Fibroblast of skin of back (primary cell): ENCODE measurements around the gene INSRR.

ENCODE experiments used
- DNase-seq: peaks from one replicate; pipeline ENCODE4 v3.0.0-alpha.2; 2013

INSRR gene

DNA sequence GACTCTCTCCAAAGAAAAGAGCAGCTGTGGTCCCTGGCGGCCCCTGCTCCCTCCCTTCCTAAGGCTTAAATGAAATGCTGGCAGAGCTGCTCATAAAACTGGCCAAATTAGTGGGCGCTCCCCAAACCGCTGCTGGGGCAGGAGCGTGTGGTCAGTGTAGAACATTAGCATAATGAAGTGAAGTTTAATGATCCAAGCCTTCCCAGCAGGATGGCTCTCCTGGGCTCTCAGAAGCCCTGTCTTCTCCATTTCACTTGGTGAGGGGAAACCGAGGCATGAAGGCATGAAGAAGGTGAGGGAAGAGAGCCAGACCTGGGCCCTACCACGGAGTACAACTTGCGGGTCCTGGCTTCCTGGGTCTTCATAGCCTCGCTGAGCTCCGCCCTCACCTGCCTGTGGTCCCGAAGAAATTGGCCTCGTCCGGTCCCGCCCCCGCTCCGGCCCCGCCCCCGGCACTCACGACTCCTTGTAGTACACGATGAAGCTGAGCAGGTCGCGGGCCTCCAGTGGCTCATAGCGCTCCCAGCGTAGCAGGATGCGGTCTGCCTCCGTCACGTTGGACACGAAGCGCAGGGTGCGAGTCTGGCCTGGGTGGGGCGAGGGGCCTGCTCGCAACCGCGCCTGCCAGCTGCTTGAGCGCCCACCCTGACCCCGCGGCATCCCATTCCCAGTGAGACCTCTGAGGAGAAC, 10.3 kb downstream of the INSRR start:
- DNase-seq: no peak

DNA sequence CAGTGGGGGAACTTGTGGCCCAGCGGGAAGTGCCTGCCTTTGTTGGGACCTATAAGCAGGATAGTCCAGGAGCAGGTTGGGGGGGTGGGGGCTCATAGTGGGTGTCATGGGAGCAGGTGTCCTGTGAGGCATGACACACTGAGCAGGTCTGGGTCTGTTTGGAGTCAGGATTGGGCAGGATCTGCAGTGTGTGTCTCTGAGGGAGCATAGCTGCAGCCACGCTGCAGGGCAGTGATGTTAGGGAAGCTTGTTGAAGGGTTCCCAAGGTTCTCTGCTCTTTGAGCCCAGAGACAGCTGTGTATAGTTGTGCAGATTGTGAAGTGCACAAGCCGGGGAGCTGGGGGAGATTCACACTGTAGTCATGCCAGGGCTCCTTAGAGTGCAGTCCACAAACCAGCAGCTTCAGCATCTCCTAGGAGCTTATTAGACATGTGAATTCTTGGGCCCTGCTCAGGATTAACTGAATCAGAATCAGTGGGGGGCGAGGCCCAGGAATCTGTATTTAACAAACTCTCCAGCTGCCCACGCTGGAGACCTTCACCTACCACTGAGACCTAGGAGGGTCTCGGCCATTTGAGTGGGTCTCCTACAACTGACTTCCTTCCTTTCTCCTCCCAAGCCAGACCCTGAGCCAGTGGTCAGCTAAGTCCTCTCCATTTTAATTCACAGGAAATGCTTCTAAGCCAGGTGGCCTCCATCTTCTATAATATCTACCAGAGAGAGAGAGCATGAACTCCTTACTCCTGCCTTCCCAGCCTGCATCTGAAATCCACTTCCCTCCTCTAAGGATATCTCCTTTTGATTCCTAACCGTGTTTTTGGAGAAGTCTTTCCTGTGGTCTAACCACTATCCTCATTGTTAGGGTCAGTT, 11.1 kb downstream of the INSRR start:
- no peak for DNase-seq

DNA sequence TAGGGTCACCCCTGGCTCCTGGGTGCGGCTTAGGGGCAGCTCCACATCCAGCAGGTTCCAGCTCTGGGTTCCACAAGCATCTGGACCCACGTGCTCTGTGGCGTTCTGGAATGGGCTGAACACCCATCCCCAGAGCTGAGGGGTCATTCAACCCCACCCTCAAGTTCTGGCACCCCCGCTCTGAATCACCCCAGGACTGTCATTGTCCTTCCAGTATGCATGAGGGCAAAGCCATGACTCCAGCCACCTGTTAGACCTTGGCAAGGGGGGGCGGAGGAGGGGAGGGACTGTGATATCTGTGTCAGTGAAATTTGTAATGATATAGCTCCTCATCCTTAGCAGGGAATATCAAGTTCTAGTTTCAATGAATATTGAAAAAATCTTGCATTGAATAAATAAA, 12.3 kb downstream of the INSRR start:
- DNase-seq: no peak

DNA sequence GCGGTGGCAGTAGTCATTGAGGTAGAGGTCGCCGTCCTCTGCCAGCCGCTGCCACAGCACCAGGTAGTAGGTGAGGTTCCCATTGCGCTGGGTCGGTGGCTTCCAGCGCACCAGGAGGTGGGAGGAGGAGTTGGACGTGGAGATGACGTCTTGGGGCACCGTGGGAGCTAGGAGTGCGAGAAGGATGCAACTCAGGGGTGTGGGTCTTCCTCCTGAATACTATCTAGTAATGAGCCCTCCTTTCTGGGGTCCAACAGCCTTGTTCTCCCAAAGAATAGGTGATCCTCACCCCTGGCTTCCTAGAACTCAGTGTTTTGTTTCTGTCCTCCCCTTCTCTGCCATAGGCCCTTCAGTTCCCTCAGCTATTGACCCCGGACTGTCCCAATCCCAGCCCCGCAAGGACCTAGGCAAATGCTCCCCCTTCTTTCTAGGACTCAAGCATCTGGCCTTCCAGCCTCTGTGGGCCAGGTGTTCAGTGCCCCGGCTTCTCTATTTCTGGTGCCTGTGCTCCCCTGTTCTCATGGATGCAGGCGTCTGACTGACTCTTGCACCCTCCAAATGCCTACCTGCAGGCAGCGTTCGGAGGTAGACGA, 12.9 kb downstream of the INSRR start:
- DNase-seq: no peak

DNA sequence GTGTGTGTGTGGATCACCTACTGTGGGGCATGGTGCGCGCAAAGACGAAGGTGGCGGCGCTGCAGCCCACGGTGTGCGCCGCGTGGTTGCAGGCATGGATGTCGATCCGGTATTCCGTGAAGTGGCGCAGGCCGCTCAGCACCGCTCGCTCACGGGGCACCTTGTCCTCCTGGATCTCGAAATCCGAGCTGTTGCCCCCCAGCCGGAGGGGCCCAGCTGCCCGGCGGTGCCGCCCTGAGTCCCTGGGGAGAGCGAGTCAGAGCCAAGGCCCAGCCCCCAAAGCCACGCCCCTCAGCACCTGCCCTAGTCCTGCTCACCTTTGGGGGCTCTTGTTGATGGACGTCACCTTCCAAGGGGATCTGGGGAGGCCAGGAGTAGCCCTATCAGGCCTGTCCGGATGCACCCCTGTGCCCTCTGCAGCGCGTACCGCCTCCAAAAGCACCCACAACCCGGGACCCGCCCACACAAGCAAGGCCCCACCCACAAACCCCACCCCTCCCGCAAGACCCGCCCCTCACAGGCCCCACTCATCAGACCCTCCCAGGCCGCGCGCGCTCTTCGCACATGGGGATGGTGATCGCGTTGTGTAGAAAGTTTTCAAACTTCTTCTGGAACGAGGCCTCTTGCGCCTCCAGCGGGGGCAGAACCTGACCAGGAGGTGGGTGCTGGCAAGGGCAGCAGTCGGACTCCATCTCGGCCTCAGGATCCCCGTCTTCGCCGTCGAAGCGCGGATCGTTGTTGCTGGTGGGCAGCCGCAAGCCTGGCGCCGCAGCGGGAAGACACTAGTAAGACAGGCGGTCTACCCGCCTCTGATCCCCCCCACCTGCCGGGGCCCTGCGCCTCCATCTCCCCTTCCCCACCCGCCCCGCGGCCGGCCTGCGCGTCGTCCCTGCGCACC, 13.6 kb downstream of the INSRR start:
- no peak for DNase-seq

DNA sequence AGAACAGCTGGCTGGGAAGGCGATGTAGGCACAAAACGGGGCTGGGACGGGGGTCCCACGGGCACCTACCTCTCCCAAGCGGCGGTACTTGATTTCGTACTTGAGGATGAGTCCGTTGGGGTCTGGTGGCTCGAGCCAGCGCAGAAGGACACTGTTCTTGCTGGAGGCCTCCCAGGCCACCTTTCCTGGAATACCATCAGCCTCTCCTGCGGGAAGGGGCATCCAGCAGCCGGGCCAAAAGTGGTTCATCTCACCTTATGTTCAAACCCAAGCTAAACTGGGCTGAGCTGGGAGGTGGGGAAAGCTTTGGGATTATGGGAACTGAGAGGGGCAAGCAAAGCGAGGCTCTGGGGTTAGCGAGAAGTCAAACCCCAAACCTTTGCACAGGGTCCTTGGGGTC, 14.3 kb downstream of the INSRR start:
- DNase-seq: no peak

DNA sequence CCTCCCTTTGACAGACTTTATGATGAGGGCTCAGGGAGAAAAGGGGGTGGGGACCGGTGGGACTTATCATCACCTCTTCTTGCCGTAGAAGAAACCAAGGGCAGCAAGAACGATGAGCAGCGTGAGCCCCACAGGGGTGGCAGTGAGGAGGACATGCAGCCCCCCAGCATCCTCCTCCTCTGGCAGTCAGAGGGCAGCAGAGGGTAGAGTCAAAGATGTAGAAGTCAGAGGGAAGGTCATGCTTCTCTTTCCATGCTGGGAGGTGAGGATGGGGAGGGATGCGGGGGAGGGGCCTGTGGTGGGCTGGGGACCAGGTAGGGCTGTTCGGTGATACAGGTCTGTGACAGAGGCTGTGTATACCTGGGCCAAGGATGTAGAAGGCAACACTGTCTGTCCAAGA, 14.8 kb downstream of the INSRR start:
- no peak for DNase-seq

DNA sequence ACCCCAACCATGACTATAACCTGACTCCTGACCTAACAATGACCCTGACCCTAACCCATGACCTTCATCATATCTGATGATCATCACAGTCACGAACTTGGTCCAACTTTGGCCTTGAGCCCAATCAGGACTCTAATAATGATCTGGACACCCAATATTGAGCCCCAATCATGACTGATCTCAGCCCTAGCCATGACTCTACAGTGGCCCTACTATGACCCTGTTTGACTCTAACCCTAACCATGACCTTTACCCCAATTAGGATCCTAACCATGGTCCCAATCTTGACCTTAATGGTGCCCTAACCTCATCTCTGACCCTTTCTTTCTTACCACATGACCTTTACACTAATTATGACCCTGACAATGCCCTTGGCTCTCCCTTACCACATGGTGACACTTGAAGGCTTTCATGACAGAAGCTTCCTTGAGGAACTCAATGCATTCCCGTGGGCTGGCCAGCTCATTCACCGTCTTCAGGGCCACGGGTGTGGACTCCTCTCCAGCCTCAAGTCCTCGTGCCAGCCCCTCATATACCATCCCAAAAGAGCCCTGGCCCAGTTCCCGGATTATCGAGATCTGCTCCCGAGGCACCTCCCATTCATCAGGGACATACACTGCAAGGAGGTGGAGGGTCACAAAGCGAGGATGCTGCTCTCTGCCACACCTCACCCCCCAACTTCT, 16.2 kb downstream of the INSRR start:
- DNase-seq: no peak

DNA sequence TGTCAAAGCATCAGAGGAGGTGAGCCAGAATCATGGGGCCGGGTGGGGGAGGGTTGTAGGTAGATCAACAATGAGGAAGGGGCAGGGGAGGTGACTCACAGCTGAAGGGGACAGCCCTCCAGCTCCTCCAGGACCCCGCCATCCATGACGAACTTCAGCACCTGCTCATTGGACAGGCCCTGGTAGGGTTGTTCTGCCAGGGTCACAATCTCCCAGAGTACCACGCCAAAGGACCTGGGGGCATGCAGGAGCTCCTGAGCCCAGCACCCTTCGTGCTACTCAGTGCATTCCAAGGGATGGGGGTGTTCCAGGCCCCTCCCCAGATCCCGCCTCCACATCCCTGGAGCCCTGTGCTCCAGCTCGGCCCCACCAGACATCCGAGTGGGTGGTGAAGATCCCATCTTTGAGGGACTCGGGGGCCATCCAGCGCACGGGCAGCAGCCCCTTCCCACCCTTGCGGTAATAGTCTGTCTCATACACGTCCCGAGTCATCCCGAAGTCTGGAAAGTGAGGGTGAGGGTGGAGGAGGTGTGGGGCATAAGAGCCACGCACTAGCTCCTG, 17.5 kb downstream of the INSRR start:
- DNase-seq: no peak

DNA sequence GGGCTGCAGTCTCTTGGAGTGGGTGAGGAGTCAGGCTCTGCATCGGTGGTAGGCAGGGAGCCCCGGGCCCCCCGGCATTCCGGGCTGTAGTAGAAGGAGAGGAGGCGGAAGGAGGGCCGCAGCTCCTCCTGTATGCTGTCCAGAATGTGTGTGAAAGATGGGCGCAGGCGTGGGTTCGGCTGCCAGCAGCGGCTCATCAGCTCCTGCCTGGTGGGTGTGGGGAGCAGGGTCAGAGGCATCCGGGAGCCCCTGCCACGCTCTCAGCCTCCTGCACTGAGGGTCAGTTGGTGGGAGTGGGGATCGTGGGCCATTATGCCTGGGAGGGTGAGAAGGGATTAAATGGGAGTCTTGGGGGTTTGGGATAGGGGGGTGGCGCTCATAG, 18.0 kb downstream of the INSRR start:
- DNase-seq: no peak

DNA sequence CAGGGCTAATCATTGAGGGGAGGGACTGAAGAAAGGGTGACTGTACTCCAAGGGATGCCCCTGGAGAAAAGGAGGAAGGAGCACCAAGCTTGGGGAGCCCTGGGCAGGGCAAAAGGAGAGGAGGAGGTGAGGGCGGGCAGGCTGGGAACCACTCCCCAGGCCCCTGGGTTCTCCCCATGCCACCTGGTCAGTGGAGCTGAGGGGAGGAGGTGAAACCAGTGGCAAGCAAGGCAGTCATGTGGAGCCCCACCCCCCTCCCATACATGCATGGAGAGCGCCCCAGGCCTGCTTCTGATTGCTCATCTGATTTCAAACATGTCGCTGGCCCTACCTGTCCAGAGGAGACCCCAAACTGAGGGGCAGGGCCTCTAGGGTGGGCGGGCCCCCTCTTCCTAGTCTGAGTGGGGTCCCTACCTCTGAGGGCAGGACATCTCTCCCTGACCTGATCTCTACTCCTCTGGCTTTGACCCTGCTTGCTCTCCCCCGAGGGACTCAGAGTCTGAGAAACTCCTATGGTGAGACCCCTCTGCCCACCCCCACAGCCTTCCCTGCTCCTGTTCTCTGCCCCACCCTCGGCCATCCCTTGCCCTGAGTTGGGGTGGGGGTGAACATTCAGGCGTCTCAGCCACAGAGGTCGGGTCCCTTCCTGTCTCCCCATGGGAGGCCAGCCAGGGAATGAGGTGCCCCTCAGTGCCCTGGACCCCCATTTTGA, 18.6 kb downstream of the INSRR start:
- no peak for DNase-seq

DNA sequence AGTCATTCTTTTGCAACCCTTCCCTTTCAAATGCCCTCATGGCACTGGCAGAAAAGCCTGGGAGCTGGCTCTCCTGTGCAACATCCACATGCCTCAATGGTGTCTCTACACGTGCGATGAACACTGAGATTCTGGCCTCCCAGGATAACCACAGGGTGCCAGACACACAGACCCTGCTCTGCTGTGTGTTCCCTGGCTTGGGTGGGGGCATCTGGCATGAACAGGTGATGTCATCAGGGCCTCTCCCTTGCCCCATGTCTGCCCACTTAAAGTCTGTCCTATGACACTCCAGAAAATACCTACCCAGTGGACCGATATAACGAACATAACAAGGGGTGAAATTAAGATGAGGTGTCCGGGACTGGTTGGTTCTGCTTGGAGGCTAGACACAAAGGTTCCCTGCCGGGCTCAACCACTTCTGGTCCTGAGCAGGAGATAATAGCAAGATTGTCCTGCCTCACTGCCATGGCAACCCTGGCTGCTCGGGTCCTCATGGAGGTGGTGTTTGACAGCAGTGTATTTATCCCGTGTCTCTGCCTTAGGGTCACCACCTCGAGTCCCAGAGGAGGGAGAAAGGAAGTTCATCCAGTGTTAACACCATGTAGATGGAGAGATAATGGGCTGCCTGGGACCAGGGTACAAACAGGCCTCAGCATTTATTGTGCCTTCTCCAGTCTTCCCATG, 19.3 kb downstream of the INSRR start:
- no peak for DNase-seq

DNA sequence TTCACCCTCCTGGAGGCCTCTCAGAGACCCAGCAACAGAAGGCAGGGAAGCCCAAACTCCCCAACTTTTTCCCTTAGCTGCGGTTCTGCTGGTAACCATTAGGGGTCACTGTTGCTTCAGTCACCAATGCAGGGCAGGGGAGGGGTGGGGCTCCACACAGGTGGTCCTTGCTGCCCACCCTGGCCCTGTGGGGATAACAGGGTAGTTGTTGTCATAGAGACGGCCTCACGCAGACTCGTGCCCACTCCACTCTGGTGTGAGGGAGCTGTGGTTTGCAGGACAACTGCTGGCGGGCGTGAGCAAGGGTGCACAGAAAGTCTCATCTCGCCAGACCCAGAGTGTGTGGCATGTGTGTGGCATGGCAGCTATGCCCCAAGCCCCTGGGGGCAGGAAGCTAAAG, 19.9 kb downstream of the INSRR start:
- DNase-seq: no peak

DNA sequence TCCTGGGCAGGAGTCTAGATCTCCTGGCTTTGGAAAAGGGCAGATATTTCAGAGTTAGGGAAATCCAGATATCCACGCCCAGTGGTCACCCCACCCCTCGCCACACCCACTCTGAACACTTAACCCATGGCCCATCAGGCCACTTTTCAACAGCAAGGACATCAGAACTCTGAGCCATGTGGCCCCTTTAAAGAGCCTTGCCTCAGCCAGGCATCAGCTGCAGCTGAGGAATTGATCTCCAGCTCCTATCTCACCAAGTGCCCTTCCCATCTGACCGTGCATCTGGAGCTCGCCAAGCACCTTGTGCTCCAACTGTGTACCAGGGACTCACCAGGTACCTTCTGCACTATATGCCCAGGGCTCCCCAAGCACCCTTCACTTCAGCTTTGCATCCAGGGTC, 22.0 kb downstream of the INSRR start:
- no peak for DNase-seq

DNA sequence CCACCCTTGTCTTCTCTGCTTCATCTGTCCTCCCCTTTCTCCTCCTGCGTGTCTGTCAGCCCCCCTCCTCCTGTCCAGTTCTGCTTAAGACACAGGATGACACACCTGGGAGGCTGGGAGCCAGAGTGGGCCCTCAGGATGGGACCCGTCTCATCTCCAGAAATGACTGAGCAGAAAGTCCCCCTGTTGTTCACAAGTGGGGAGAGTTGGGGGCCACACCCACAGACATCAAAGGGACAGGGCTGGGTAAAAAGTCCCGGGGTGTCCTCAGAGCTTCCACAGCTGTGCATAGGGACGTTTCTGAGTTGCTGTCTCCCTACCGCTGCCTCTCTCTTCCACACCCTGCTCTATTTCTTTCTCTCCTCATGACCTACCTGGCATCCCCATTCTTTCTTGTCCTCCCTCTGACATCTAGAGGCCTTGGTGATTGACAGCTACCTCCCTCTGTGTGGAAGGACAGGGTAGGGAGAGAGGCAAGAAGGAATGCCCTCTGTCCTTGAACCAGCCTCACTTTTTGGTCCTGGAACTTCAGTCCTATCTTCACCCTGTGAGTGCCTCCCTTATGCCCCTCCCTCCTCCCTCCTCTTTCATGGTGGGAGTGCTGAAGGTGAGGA, 22.8 kb downstream of the INSRR start:
- no peak for DNase-seq

DNA sequence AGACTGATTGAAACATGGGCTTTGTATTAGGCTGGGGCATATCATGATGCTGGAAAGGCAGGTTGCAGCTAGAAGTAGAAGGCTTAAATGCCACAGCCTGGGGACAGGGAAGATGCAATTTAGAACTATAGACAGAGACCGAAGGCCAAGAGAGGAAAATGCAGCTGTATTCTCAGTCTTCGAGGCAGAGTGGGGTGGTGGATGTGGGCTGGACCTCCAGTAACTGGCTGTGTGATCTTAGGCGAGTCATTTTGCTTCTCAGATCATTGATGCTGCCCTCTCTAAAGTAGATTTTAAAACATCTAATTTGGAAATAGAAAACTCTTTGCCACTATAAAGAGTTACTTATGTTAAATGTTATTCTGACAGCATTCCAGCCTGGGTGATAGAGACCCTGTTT, 24.6 kb downstream of the INSRR start:
- DNase-seq: no peak

DNA sequence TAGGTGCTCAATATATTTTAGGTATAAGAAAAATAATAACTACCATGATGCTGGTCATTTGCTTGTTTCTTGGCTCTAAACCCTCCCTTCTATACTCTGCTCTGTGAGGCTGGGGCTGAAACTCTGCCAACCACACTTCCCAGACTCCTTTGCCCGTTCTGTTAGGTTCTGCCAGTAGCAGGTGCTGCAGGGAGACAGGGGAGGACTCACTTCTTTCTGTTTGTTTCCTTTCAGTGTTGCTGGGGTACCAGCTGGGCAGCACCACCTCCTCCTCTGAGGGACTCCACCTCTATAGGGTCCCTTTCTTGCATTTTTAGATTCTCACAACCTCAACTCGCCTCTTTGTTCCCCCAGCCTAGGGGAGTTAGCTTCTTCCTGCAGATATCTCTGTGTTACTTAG, 25.3 kb downstream of the INSRR start:
- no peak for DNase-seq

DNA sequence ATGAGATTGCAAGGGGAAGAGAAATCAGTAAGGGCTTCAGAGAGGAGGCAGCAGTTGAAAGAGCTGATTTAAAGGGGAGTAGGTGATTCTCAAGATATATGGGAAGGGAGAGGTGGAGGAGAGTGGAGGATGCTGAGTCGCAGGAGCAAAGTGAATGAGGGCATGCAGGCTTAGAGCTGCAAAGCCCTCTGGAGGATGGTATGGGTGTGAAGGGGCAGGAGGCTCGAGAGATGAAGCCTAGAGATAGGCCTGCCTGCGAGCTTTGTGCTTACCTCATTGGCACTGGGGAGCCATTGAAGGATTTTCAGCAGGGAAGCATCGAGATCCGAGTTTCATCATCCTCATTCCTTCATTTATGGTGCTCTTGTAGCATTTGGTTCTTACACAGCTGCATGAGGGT, 26.5 kb downstream of the INSRR start:
- DNase-seq: no peak

DNA sequence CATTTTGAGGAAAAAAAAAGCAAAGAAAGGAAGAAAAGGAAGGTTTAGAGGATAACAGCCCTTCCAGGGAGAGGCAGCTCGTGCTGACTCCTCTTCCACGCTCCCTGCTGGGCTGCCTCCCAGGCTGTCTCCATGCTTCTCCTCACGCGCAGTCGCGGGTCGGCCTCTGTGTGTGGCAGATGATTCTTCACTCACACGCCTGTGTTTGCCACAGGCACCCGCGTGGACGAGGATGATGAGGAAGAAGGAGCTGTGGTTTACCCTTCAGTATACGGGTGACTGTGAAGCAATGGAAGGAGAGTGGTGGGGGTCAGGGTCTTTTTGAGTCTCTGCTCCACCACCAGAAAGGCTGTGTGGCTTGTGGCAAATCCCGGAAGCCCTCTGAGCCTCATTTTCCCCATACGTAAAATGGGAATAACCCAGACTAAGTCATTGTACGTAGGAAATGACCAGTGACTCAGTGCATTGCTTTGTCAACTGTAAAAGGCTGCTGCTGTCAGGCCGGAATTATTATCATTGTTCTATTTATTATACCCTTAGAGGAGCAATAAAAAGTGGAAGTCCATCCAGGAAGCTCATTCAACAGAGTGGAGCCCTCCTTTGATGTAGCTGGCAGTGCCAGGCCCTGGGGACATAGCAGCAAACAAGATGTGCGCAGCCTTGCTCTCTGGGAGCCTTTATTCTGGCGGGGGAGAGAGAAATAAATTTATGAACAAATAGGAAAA, 30.4 kb downstream of the INSRR start:
- DNase-seq: no peak
